GM19372 (cell line): ENCODE data around the gene UNC5B.

Experiments used
- ATAC-seq: cut with Tn5 transposase; IDR thresholded peaks from one replicate; pipeline ENCODE4 v1.9.1; 2021; ENCODE audit warnings: mild to moderate bottlenecking, low read depth, moderate library complexity; ENCODE audit not compliant: unreplicated experiment

The UNC5B gene

GRCh38 chr10:71250842-71251241 lies 38.5 kb downstream of the UNC5B start:
- ATAC-seq: no peak

- ATAC-seq: no peak
These were observed 38.9 kb downstream of the UNC5B start for GRCh38 chr10:71251319-71251718.

GRCh38 chr10:71252220-71252619 lies 39.9 kb downstream of the UNC5B start:
- ATAC-seq: no peak

GRCh38 chr10:71253981-71254818 lies 41.8 kb downstream of the UNC5B start:
- ATAC-seq: no peak

- no peak for ATAC-seq
These were observed 42.6 kb downstream of the UNC5B start for GRCh38 chr10:71254834-71255549.

GRCh38 chr10:71255550-71255807 lies 43.1 kb downstream of the UNC5B start:
- no peak for ATAC-seq

- no peak for ATAC-seq
These were observed 43.7 kb downstream of the UNC5B start for GRCh38 chr10:71255808-71256660.

GRCh38 chr10:71256661-71257318 lies 44.4 kb downstream of the UNC5B start:
- no peak for ATAC-seq

- no peak for ATAC-seq
These were observed 45.1 kb downstream of the UNC5B start for GRCh38 chr10:71257319-71257997.

- ATAC-seq: no peak
These were observed 45.7 kb downstream of the UNC5B start for GRCh38 chr10:71258046-71258445.

- no peak for ATAC-seq
These were observed 46.2 kb downstream of the UNC5B start for GRCh38 chr10:71258446-71259145.

GRCh38 chr10:71259282-71259681 lies 46.9 kb downstream of the UNC5B start:
- ATAC-seq: no peak

GRCh38 chr10:71259815-71260501 lies 47.6 kb downstream of the UNC5B start:
- ATAC-seq: no peak

- no peak for ATAC-seq
These were observed 48.4 kb downstream of the UNC5B start for GRCh38 chr10:71260622-71261325.

GRCh38 chr10:71262027-71262426 lies 49.7 kb downstream of the UNC5B start:
- ATAC-seq: no peak

- ATAC-seq: no peak
These were observed 50.4 kb downstream of the UNC5B start for GRCh38 chr10:71262817-71263216.

- ATAC-seq: no peak
These were observed 51.0 kb downstream of the UNC5B start for GRCh38 chr10:71263376-71263775.
